ENCODE data around the gene RXRA. TPM values are rescaled to one million over a fixed set of nuclear protein-coding genes. Genes with fewer than 3 reads are reported as not detected.

RXRA gene
- total and polyA plus RNA-seq, 10 of the 15 experiments (the other 5 are each of a cell fraction or from before 2014, with no cell fraction given): 0.89 to 36.8 (median 11.1) TPM

DNA sequence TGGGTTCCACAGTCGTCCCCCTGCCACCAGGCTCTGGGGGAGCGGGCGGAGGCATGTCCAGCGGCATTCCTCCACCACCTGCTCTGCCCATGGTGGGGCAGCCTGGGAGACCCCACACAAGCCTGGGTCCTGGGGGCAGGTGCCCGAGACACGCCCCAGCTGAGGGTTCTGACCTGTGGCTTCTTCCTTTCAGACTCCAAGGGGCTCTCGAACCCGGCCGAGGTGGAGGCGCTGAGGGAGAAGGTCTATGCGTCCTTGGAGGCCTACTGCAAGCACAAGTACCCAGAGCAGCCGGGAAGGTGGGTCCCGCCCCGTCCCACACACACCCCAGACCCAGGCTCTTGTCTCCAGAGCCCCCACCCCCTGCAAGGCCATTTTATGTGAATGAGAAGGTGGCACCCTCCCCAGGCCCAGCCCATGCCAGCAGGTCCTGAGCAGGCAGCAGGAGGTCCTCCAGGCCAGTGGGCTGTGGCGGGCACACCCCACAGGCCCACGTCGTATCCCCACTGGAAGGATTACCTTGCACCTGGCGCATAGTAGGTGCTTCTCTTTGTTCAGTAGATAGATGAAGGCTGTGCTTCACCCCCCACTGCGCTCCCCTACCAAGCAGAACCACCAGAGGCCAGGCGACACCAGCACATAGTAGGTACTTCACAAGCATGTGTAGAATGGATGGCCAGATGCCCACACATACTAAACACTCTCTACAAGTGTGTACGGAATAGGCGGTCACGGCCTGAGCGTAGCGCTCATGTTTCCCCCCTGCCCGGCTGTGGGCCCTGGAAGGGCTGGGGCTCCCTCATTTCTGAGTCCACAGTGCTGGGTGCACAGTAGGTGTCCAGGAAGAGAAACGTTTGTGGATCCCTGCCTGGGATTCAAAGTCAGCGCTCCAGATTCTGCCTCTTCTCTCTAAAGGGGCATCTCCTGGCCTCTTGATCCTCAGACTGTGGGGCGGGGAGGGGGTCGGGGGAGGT, 107.9 kb downstream of the RXRA start:
- no TSS peak for BruUV-seq (replicated peaks)
- ChIA-PET POLR2A (no interaction called here), RAD21 (ENCODE audit: unreplicated experiment) (no interaction called here), CTCF (interaction anchor here (0.6 kb wide), 1 partner anchor 1580 kb away, joined by 3 read pairs; no protein-coding TSS in a partner anchor), SMC1A (ENCODE audit: uncharacterized antibody, unreplicated experiment) (interaction anchor here (1.1 kb wide), 1 partner anchor 9 kb away, joined by 3 read pairs; no protein-coding TSS in a partner anchor)
- no peaks in the 10 kb centered on the region for H3K9me3 ChIP-seq (replicated peaks; ENCODE audit: control insufficient read depth, insufficient read depth, low read length)
- H3K79me2 ChIP-seq (ENCODE audit: control insufficient read depth, insufficient read depth, low read length): no peaks in the 10 kb centered on the region
- no peak overlapping the region for H3K4me3 ChIP-seq
- H3K4me2 ChIP-seq (ENCODE audit: control insufficient read depth, insufficient read depth): no peak overlapping the region
- no peak overlapping the region for H3K9ac ChIP-seq (ENCODE audit: control insufficient read depth, insufficient read depth, low read length)
- no peaks in the 10 kb centered on the region for H3K4me1 ChIP-seq (ENCODE audit: control insufficient read depth, insufficient read depth, low read length)
- intact Hi-C loops (cut with micrococcal nuclease; ENCODE audit: unreplicated experiment) (no loop called here), in situ Hi-C loops (cut with MboI) (no loop called here)
- no peaks in the 10 kb centered on the region for H4K20me1 ChIP-seq (ENCODE audit: control insufficient read depth, insufficient read depth)
- TF ChIP-seq BMI1 (IDR thresholded peaks at IDR 0.05; ENCODE audit: borderline replicate concordance) (peak; percentile 67; the same call in 1 of the 2 replicates), CHD4 (IDR thresholded peaks at IDR 0.05) (no peak), DPF2 (IDR thresholded peaks at IDR 0.05) (peak; percentile 98)
- no peak overlapping the region for H2AFZ ChIP-seq (ENCODE audit: control insufficient read depth, low read depth, low read length)
- H3K27ac ChIP-seq (ENCODE audit: control insufficient read depth, insufficient read depth): no peak overlapping the region
- ATAC-seq: no peak
- no peaks in the 10 kb centered on the region for H3K27me3 ChIP-seq (replicated peaks in 1 of 2; ENCODE audit: control insufficient read depth in 2 of 2, insufficient read depth in 2 of 2, low read length in 1 of 2)
- DNase-seq (ENCODE audit: low read depth, low spot score): no peak
- 92% methylated on average over 30 of the region's 30 CpGs for WGBS (ENCODE audit: insufficient coverage, insufficient replicate concordance, low lambda C conversion rate, missing lambda C conversion rate)
- peaks cover 0 to 6% of the 10 kb centered on the region in 2 experiments; a peak in 3 of 4 replicates for H3K36me3 ChIP-seq (ENCODE audit: control insufficient read depth in 2 of 2, insufficient read depth in 2 of 2, low read length in 1 of 2)
- no peak for FAIRE-seq

DNA sequence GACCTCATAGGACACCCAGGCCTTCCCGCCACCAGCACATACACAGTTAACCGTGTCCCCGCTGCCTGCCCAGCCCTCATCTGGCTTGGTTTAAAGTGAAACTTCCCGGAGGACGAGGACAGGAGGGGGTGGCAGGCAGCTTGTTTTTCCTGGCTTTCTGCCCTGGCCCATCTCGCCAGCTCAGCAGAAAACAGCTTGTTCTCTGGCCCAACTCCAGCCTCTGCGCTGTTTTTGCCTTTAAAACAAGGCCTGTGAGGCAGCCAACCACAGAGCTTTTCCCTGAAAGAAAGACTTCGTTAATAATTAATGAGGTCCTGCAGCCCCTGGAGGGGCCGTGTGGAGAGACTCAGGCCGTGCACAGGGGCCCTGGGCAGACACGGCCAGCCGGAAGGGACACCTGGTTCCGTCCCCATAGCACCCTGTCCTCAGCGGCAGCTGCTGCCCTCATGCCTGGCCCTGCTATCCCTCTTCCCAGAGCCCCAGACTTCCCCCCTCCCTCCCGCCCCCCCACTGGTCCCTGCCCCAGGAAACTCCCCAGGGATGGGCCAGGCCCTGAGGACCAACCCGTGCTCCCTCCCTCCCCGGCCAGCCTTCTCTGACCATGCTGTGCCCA, 108.7 kb downstream of the RXRA start:
- Histone ChIP-seq H3K4me1 (ENCODE audit: control insufficient read depth, insufficient read depth, low read length) (no peaks in the 10 kb centered on the region), H3K27ac (ENCODE audit: control insufficient read depth, insufficient read depth) (no peak overlapping the region), H3K4me3 (no peak overlapping the region), H3K4me2 (ENCODE audit: control insufficient read depth, insufficient read depth) (no peak overlapping the region), H4K20me1 (ENCODE audit: control insufficient read depth, insufficient read depth) (no peaks in the 10 kb centered on the region), H2AFZ (ENCODE audit: control insufficient read depth, low read depth, low read length) (no peak overlapping the region), H3K79me2 (ENCODE audit: control insufficient read depth, insufficient read depth, low read length) (no peaks in the 10 kb centered on the region), H3K9ac (ENCODE audit: control insufficient read depth, insufficient read depth, low read length) (no peak overlapping the region), H3K27me3 (replicated peaks in 1 of 2; ENCODE audit: control insufficient read depth in 2 of 2, insufficient read depth in 2 of 2, low read length in 1 of 2) (no peaks in the 10 kb centered on the region), H3K36me3 (ENCODE audit: control insufficient read depth in 2 of 2, insufficient read depth in 2 of 2, low read length in 1 of 2) (peaks cover 0 to 6% of the 10 kb centered on the region in 2 experiments; a peak in 3 of 4 replicates), H3K9me3 (replicated peaks; ENCODE audit: control insufficient read depth, insufficient read depth, low read length) (no peaks in the 10 kb centered on the region)
- FAIRE-seq: no peak
- TF ChIP-seq SIX5 (IDR thresholded peaks at IDR 0.05; ENCODE audit: low read depth, low read length, severe bottlenecking) (no peak), BRCA1 (IDR thresholded peaks at IDR 0.05; ENCODE audit: low read depth, low read length) (no peak), HDAC6 (IDR thresholded peaks at IDR 0.05; ENCODE audit: unreplicated experiment) (no peak), EP300 (IDR thresholded peaks at IDR 0.05; ENCODE audit: borderline replicate concordance in 1 of 2, control insufficient read depth in 1 of 2, low read depth in 2 of 2, low read length in 2 of 2) (no peak), NBN (IDR thresholded peaks at IDR 0.05) (no peak)
- ChIA-PET POLR2A (no interaction called here), RAD21 (ENCODE audit: unreplicated experiment) (interaction anchor here (1.6 kb wide), 1 partner anchor 265 kb away, joined by 3 read pairs; no protein-coding TSS in a partner anchor), SMC1A (ENCODE audit: uncharacterized antibody, unreplicated experiment) (no interaction called here), CTCF (no interaction called here)
- BruUV-seq (replicated peaks): no TSS peak
- no peak for ATAC-seq
- in situ Hi-C loops (cut with MboI) (no loop called here), intact Hi-C loops (cut with micrococcal nuclease; ENCODE audit: unreplicated experiment) (no loop called here)
- WGBS (ENCODE audit: insufficient coverage, insufficient replicate concordance, low lambda C conversion rate, missing lambda C conversion rate): 89% methylated on average over 14 of the region's 17 CpGs
- DNase-seq (ENCODE audit: low read depth, low spot score): no peak

Measured in GM12878 (cell line).